WERI-Rb-1 (cell line): ENCODE data around the gene FBXO2.

ENCODE experiments used
- DNase-seq: peaks from one replicate; pipeline ENCODE4 v3.0.0-alpha.2; 2020
- H3K27ac ChIP-seq: fragments of 250-450 bp; sonication (Bioruptor Pico); 2 replicates; pipeline ENCODE4 v1.5.1; 2020; ENCODE audit warnings: mild to moderate bottlenecking, moderate library complexity
- H3K27me3 ChIP-seq: fragments of 250-450 bp; sonication (Bioruptor Pico); 2 replicates; pipeline ENCODE4 v1.5.1; 2021; ENCODE audit warnings: mild to moderate bottlenecking, low read depth, moderate library complexity; ENCODE audit not compliant: insufficient read depth, severe bottlenecking
- H3K36me3 ChIP-seq: fragments of 250-450 bp; sonication (Bioruptor Pico); 2 replicates; pipeline ENCODE4 v1.5.1; 2020; ENCODE audit warnings: mild to moderate bottlenecking, moderate library complexity
- H3K4me3 ChIP-seq: 2 replicates; pipeline ENCODE4 v1.5.1; 2011; ENCODE audit warnings: low read depth, mild to moderate bottlenecking, control low read depth, low read length
- H3K9me3 ChIP-seq: fragments of 250-450 bp; sonication (Bioruptor Pico); 2 replicates; pipeline ENCODE4 v1.5.1; 2021; ENCODE audit warnings: mild to moderate bottlenecking, moderate library complexity; ENCODE audit not compliant: severe bottlenecking
- TF ChIP-seq, protein P1 (sequence below): IDR thresholded peaks from 2 replicates; pipeline ENCODE4 v1.5.1; 2011; ENCODE audit warnings: low read depth, mild to moderate bottlenecking, control low read depth, inconsistent platforms, low read length

Gene FBXO2

DNA sequence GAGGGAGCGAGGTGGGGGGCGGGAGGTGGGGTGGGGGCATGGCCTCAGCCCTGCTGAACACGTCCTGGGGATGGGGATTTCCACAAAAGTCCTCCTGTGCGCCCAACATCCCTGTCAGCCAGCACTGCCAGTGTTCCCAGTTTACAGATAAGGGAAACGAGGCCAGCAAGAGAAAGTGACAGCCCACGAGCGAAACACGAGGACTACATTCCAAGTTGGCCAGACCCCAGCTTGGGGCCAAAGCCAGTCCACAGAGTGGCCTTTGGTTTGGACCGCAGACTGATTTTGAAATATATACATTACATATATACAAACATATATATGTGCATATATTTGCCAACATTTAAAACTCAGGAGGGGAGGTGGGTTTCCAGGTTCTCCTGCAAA, 5.0 kb downstream of the FBXO2 start:
- Histone ChIP-seq H3K27me3 (no peaks in the 10 kb centered on the region), H3K4me3 (no peak overlapping the region), H3K36me3 (no peaks in the 10 kb centered on the region), H3K27ac (no peak overlapping the region), H3K9me3 (no peaks in the 10 kb centered on the region)
- no peak for DNase-seq
- TF ChIP-seq, protein P1, sequence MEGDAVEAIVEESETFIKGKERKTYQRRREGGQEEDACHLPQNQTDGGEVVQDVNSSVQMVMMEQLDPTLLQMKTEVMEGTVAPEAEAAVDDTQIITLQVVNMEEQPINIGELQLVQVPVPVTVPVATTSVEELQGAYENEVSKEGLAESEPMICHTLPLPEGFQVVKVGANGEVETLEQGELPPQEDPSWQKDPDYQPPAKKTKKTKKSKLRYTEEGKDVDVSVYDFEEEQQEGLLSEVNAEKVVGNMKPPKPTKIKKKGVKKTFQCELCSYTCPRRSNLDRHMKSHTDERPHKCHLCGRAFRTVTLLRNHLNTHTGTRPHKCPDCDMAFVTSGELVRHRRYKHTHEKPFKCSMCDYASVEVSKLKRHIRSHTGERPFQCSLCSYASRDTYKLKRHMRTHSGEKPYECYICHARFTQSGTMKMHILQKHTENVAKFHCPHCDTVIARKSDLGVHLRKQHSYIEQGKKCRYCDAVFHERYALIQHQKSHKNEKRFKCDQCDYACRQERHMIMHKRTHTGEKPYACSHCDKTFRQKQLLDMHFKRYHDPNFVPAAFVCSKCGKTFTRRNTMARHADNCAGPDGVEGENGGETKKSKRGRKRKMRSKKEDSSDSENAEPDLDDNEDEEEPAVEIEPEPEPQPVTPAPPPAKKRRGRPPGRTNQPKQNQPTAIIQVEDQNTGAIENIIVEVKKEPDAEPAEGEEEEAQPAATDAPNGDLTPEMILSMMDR = no peak

DNA sequence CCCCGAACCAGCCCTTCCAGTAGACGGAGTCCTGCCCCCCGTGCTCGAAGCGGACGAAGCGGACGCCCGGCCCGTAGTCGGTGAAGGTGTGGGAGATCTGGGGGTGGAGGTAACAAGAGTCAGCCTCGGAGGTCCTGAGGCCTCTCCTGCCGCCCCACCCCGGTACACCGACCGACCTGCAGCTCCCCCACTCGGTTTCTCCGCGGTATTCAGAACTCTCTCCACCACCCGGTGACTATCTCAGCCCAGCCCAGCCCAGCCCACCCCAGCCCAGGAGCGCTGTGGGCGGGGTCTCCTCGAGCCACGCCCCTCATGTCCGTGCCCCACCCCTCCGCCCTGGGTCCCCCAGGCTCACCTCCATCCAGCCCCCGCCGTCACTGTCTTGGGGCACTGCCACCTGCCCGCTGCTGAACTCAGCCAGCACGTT, 5.5 kb downstream of the FBXO2 start:
- TF ChIP-seq, protein P1 = no peak
- H3K36me3 ChIP-seq = no peaks in the 10 kb centered on the region
- DNase-seq = no peak
- no peak overlapping the region for H3K4me3 ChIP-seq
- no peak overlapping the region for H3K27ac ChIP-seq
- H3K9me3 ChIP-seq = no peaks in the 10 kb centered on the region
- no peaks in the 10 kb centered on the region for H3K27me3 ChIP-seq

DNA sequence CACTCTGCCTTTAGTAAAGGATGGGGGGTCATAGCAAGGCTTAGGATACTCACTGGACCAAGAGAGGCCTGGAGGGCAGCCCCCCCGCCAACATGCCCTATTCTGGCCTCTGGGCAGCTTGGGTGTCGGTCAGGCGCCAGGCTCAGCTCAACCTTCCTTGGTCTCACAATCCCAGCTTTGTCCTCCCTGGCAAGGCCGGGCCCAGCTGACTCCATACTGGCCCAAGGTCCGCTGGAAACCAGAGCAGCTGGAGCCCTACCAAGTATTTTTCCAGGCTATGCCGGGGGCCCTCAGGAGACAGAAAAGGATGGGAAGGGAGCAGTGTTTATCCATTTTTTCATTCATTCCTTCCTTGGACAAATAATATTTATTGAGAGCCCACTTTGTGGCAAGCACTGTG, 6.2 kb downstream of the FBXO2 start:
- TF ChIP-seq, protein P1 = no peak
- Histone ChIP-seq H3K4me3 (no peak overlapping the region), H3K36me3 (no peaks in the 10 kb centered on the region), H3K27ac (no peak overlapping the region), H3K9me3 (no peaks in the 10 kb centered on the region), H3K27me3 (no peaks in the 10 kb centered on the region)
- DNase-seq = no peak

DNA sequence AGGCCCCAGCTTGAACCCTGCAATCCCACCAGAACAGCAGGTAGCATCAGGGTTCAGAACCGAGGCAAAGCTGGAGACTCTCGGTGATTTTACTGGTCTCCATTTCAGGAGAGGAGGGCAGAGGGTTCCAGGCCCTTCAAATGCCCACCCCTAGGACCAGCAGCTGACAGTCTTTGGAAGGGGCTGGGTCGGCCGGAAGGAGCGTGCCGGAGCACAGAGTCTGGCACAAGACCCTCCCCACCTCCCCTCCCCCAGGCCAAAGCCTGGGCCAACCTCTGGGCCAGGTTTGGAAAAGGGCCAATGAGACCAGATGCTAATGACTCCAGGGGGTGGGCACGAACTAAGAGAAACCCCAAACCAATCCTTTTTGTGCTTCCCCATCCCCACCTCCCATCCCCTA, 6.9 kb downstream of the FBXO2 start:
- Histone ChIP-seq H3K4me3 (no peak overlapping the region), H3K27me3 (no peaks in the 10 kb centered on the region), H3K36me3 (no peaks in the 10 kb centered on the region), H3K27ac (no peak overlapping the region), H3K9me3 (no peaks in the 10 kb centered on the region)
- TF ChIP-seq, protein P1 = no peak
- DNase-seq = no peak

DNA sequence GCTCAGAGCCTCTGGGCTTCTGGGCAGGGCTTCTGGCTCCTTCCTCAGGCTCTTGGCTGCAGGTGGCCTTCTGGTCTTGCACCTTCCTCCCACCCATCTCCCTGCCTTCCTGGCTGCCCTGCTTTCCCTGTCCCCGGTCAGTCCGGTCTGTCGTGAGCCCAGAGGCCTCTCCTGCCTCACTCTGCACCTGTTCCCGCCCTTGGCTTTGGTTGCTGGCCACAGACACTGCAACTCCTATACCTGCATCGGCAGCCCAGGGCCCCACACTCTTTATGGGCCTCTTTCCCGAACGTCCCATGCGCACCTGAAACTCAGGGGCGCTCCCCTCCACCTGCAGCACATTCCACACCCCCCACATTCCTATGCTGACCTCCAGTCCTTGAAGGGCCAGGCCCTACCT, 7.9 kb downstream of the FBXO2 start:
- Histone ChIP-seq H3K27ac (no peak overlapping the region), H3K4me3 (no peak overlapping the region), H3K9me3 (no peaks in the 10 kb centered on the region), H3K27me3 (no peaks in the 10 kb centered on the region), H3K36me3 (no peaks in the 10 kb centered on the region)
- TF ChIP-seq, protein P1 = no peak
- DNase-seq = no peak

DNA sequence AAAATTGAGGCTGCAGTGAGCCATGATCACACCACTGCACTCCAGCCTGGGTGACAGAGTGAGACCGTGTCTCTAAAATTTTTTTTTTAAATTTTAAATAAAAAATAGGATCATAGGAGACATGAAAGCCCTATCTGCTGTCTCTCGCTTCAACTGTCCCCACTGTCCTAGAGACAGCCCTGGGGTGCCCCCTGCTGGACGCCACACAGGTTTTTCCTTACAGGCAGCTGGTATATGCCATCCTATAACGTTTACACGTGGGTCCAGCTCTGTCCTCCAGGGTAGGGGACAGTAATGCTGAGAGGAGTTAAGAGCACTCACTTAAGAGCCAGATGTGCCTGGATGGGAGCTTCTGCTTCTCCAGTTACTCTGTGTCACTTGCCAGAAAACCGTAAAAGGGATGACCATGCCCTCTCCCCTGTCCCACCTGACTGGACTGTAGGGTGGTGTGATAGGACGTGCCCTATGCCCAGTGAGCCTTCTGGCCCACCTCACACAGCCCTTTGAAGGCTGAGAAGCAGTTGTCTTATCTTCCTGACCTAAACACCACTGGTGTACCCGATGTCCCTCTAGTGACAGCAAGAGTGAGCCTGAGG, 8.5 kb downstream of the FBXO2 start:
- no peak overlapping the region for H3K27ac ChIP-seq
- no peaks in the 10 kb centered on the region for H3K9me3 ChIP-seq
- no peaks in the 10 kb centered on the region for H3K27me3 ChIP-seq
- DNase-seq = peak; percentile 88
- TF ChIP-seq, protein P1 = peak; percentile 76
- H3K36me3 ChIP-seq = no peaks in the 10 kb centered on the region
- no peak overlapping the region for H3K4me3 ChIP-seq
